ENCODE data around the gene PNLDC1.
"Not testable (repeated sequence)": the region's sequence is repeated elsewhere in the genome, so short reads cannot be mapped to it uniquely, and the experiment has no call there.

The PNLDC1 gene

DNA sequence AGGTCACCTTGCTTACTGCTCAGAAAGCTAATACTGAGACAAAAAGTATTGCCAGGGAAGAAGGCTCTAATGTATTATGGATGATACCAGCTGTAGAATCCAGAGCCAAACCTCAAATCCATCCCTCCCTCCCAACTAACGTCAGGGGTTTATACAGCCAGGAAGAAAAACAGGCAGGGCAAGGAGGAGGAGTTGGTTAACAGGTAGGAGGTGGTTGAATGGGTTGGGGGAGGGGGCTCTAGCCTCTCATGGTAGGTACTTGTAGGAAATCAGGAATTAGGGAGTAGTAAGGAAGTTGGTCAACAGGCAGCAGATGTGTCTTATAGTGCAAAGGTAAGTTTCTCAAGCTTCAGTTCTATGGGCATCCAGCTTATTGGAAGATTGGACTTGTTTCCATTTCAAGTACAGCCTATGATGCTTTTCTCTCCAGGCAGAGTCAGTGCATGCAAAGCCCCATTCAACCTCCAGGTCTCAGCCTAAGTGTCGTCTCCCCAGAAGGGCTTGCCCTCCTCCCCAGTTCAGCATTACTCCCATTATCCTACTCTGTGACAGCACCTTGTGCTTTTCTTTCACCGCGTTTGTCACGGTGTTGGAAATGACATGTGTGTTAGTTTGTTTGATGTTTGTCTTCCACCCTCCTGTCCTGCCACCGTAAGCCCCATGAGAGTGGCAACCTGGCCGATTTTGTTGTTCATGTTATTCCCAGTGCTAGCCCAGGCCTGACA is 38.1 kb downstream of the PNLDC1 start:
- DNase-seq (ENCODE audit: low spot score) = no peak

DNA sequence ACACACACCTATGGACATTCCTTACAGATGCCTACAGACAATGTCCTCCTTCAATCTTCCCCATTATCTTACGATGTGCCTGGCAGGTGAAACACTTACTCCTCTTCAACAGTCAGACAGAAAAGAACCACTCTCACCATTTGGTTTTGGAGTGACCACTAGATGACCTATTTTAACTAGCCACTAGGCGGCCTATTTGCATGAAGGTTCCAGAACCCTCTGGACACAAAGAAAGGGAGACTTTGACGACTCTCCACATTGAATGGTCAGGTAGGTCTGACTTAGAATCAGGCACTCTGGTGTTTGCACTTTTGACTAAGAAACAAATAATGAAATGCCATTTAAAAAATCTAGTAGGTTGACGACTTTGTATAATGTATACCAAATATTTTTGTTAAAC is 42.0 kb downstream of the PNLDC1 start:
- TF ChIP-seq, protein P1, sequence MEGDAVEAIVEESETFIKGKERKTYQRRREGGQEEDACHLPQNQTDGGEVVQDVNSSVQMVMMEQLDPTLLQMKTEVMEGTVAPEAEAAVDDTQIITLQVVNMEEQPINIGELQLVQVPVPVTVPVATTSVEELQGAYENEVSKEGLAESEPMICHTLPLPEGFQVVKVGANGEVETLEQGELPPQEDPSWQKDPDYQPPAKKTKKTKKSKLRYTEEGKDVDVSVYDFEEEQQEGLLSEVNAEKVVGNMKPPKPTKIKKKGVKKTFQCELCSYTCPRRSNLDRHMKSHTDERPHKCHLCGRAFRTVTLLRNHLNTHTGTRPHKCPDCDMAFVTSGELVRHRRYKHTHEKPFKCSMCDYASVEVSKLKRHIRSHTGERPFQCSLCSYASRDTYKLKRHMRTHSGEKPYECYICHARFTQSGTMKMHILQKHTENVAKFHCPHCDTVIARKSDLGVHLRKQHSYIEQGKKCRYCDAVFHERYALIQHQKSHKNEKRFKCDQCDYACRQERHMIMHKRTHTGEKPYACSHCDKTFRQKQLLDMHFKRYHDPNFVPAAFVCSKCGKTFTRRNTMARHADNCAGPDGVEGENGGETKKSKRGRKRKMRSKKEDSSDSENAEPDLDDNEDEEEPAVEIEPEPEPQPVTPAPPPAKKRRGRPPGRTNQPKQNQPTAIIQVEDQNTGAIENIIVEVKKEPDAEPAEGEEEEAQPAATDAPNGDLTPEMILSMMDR (IDR thresholded peaks at IDR 0.05) = no peak
- no peak for DNase-seq (ENCODE audit: low spot score)
- Histone ChIP-seq H3K27ac (no peak overlapping the region), H3K4me3 (no peak overlapping the region)

More for the DNA sequence above, 38.1 kb downstream of the PNLDC1 start:
- TF ChIP-seq, protein P1 (IDR thresholded peaks at IDR 0.05) = no peak
- H3K27ac ChIP-seq = no peak overlapping the region
- no peak overlapping the region for H3K4me3 ChIP-seq

DNA sequence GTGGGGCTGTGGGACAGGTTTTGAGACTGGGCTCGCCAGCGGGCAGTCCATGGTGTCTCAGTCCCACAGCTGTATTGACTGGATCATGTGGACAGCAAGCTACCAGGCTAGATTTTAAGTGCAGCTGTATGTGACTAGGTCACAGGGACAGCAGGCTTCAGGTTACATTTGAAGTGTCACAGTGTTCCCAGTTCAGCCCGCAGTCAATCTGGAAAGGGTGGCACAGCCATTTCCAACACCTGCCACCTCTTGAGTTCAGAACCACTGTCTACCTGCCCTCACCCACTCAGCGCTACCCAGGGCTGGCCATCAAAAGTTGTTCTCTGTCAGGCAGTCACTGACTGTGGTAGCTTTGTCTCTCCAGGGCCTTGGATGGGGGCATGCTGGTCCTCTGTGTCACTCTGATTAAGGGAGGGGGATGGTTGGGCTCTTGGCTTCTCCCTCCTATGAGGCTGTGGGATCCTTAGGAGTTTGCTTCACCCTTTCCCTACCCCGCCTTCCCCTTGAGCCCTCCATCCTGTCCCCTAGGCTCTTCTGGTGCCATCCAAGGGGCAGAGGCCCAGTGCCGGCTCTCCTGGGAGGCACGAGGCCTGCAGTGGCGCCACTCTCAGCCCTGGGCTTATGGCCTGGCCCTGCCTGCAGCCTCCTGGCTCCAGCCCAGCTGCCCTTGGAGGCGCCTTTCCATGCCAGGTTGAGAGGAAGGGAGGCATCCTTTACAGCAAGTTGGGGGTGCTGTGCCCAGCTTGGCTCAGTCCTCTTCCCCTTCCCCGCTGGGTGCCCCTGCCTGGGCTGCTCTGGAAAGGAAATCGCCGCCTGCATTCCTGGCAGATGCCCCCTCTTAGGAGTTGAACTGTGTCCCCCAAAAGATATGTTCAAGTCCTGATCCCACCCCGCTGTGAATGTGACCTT is 44.9 kb downstream of the PNLDC1 start:
- TF ChIP-seq, protein P1 (IDR thresholded peaks at IDR 0.05) = no peak
- H3K4me3 ChIP-seq = no peak overlapping the region
- no peak for DNase-seq (ENCODE audit: low spot score)
- H3K27ac ChIP-seq = no peak overlapping the region

DNA sequence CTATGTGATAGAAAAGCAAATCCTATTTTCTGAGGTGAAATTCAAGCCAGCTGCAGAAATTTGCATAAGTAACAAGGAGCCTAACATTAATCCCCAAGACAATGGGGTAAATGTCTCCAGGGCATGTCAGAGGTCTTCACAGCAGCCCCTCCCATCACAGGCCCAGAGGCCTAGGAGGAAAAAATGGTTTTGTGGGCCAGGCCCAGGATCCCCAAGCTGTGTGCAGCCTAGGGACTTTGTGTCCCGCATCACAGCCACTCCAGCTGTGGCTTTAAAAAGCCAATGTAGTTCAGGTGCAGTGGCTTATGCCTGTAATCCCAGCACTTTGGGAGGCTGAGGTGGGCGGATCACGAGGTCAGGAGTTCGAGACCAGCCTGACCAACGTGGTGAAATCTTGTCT is 48.5 kb downstream of the PNLDC1 start:
- H3K4me3 ChIP-seq; DNase-seq (ENCODE audit: low spot score); H3K27ac ChIP-seq: not testable (repeated sequence)

DNA sequence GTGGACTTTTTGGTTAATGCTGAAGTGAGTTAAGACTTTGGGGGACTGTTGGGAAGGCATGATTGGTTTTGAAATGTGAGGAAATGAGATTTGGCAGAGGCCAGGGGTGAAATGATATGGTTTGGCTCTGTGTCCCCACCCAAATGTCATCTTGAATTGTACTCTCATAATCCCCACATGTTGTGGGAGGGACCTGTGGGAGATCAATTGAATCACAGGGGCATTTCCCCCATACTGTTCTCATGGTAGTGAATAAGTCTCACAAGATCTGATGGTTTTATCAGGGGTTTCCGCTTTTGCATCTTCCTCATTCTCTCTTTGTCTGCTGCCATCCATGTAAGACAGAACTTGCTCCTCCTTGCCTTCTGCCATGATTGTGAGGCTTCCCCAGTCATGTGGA is 49.8 kb downstream of the PNLDC1 start:
- H3K4me3 ChIP-seq; DNase-seq (ENCODE audit: low spot score); H3K27ac ChIP-seq: not testable (repeated sequence)

DNA sequence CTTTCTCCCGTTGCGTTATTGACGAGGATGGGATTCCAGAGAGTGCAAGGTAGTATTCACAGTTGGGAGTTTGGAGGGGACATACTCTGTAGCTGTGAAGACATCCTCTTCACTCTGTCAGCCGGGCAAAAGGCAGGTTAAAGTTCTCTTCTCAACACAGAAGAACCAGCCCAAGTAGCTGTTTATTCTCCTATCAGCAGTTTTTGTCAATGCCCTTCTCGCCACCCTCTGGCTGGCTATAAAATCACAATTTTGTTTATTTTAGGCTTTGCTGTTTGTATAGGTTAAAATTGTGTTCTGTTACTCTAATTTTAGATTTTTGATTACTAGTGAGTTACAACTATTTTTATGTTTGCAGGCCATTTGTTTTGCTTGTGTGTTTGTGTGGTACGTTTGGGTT is 52.8 kb downstream of the PNLDC1 start:
- DNase-seq (ENCODE audit: low spot score) = no peak
- Histone ChIP-seq H3K4me3 (no peak overlapping the region), H3K27ac (peak overlapping the region; percentile 2 to 55)
- TF ChIP-seq, protein P1 (IDR thresholded peaks at IDR 0.05) = no peak

DNA sequence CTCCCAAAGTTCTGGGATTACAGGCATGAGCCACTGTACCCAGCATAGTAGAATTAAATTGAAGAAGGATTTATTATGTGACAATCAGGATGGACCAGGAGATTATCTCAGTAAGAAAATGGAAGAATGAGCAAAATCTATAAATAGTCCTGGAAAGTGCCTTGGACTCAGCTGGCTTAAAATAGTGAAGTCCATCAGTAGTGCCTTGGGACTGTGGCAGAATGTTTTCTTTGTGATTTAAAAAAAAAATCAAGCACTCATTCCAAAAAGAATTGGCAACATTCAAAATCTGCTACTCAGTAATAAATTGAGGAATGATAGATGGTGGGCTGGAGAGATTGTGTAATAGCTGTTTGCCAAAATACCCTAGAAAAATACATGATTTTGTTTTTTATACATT is 53.7 kb downstream of the PNLDC1 start:
- Histone ChIP-seq H3K4me3 (no peak overlapping the region), H3K27ac (peak overlapping the region; percentile 51 to 66)
- DNase-seq (ENCODE audit: low spot score) = no peak
- TF ChIP-seq, protein P1 (IDR thresholded peaks at IDR 0.05) = no peak

DNA sequence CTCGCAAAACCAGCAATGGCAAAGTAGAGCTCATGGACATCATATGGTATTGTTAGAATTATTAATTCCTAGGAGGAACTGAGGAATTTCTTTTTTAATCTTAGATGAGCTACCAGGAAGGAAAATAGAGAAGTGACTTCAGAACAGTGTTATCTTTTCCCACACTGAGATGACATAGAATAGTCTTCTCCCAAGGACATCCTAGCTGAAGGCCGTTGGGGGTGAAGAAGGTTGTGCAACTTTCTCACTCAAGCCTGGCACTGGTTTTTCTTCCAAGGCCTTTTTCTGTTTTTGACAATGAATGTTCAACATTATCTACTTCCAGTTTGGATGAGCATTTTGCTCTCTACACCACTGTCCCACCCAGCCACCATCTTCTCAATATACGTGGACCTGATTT is 54.9 kb downstream of the PNLDC1 start:
- DNase-seq (ENCODE audit: low spot score) = no peak
- Histone ChIP-seq H3K4me3 (no peak overlapping the region), H3K27ac (no peak overlapping the region)
- TF ChIP-seq, protein P1 (IDR thresholded peaks at IDR 0.05) = no peak
